HT1080 (cell line): ENCODE data around the gene CEACAM21. TPM values are rescaled to one million over a fixed set of nuclear protein-coding genes. Genes with fewer than 3 reads are reported as not detected.

Source experiments
- DNase-seq: peaks from one replicate; pipeline ENCODE4 v3.0.0-alpha.2; 2015; ENCODE audit warnings: low read depth
- total RNA-seq: library from RNA; depleted of rRNA; stranded (reverse); fragments of >200 nt; shearing (Covaris generic); gene quantifications from 2 replicates; pipeline ENCODE4 v1.2.3, GENCODE V29; 2014

Gene CEACAM21
- total RNA-seq, 1 experiment from 2014 or later: not detected

DNA sequence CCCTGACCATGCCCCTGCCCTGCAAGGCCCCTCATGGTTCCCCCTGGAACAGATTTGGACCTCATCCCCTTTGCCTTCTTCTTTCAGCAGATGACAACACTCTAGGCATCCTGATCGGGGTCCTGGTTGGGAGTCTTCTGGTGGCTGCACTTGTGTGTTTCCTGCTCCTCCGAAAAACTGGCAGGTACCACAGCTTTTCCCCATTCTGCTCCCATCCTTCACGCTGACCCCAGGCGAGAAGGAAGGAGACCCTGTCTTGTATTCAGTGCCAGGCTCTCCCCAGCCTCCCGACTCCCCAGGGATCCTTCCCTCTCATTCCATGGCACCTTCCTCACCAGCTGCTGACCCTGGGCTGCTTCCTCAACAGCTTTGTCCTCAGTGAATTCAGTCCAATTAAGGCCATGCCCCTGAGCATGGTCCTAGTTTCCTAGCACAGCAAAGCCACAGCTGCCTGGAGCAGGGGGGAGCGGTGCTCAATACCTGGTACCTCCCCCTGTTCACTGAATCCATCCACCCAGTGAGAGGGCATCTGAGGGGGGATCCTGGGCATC, 8.4 kb downstream of the CEACAM21 start:
- no peak for DNase-seq

DNA sequence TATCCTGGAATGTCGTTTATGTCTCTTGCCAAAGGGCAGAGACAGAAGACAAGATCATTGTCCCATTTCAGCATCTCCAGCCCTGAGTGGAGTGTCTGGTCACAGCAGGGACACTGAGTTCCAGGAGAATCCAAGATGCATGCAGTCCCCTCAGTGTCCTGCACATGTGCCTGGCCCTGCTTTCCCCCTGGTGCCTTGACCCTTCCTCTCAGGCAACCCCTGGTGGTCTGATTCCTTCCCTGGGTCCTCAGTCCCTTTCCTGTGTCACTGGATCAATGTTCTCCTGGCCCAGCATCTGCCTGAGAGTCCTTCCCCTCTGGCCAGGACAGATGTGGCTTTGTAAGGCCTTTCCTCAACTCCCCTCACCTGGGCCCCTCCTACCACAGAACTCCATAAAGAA, 9.0 kb downstream of the CEACAM21 start:
- DNase-seq: no peak

DNA sequence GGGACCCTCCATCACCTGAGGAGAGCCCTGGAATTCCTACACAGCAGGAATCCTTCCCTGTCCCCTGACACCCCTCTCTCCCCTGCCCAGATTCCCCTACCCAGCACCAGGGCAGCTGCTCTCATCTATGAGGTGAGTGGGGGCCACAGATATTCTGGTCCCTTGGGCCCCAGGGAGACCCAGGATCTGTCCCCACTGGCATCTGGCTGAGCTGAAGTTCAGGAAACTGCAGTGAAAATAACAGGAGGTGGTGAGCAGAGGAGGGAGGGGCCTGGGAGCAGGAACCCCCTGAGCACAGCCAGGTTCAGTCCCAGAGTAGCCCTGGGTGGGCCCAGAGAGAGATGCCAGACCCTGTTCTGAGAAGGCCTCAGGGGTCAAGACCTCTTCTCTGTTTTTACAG, 10.1 kb downstream of the CEACAM21 start:
- no peak for DNase-seq

DNA sequence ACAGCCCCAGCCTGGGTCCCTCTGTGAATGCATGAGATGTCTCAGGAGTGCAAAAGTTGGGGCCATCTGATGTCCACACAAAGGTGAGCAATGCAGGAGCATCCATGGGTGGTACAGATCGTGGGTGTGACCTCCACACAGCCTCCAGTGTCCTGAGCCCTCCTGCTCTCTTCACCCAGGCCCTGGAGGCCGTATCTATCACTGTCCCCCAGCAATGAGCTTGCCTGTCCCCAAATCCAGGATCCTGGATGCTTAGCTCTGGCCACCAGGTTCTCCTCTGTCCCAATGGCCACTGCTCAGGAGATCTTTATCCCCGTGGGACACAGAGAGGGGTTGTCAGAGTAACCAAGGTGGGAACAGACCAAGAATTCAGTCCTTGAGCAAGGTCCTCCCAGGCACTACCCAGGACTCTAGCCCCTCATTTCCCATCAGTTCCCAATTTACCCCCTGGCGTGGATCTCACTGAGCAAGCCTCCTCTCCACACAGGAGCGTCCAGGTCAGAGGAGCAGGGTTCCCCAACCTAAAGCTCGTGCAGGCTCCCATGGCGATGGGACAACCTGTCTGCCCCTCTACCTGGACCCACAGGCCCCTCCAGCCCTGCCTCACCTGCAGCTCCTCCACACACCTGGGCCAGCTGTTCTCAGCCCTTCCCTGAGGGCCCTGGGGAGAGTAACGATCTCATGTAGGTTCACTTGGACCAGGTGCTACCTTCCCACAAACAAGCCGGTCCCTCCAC, 11.3 kb downstream of the CEACAM21 start:
- no peak for DNase-seq

DNA sequence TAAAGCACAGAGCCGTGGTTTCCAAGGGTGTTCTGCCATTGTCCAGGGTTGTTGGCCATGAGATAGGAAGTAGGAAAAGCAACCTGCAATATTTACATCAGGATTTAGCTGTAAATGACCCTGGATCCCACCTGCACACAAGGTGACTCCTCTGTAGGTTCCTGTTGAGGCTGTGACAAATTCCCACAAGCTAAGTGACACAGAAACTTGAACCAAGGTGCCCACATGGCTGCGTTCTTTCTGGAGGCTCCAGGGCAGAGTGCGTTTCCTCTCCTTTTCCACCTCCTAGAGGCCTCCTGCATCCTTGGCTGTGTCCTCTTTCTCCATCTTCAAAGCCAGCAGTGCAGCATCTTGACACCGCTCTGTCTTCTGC, 11.9 kb downstream of the CEACAM21 start:
- DNase-seq: no peak

DNA sequence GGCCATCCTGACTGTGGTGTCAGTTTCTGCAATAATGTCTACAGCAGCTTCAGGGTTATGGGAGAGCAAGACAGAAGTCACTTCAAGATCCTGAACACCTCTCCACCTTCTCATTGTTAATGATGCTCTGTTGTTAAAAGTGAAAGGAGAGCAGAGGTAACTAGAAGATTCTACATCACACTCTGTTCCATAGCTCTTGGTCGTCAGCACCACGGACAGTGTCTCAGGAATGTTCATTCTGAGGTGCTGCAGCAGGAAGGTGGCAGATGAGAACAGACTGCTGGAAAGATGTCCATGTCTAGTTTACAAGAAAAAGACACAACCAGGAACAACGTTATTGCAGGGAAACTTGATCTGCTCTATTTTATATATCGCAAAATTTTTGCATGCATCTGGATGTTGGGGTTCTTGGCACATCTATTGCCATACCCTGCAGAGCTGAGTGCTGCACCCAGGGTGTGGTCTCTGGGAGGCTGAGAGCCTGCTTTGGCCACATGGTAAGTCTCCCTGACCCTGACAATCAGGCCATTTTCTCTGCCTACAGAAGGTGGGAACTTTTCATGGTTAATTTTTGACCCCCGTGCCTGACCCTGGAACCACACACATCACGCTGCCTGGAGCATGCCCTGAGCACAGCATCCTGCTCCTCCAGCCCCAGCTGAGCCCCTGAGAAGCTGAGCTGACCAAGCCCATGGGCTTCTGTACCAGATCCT, 12.7 kb downstream of the CEACAM21 start:
- no peak for DNase-seq

DNA sequence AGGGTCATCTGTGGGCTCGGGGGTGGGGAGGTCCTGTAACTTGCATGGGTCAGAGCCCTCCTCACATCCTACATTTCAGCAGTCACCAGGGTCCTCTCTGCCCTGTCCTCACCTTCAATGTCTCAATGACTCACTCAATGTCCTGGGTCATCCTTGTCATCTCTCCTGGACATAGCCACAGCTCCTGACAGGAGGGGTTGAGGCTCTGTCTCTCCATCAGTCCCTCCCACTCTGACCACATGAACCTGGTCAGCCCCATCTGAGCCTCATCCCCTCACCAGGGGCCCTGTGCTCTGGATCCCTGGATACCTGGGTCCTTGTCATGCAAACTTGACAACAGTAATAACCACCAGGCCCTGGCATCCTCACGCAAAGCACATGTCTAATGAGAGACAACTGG, 13.4 kb downstream of the CEACAM21 start:
- DNase-seq: no peak

DNA sequence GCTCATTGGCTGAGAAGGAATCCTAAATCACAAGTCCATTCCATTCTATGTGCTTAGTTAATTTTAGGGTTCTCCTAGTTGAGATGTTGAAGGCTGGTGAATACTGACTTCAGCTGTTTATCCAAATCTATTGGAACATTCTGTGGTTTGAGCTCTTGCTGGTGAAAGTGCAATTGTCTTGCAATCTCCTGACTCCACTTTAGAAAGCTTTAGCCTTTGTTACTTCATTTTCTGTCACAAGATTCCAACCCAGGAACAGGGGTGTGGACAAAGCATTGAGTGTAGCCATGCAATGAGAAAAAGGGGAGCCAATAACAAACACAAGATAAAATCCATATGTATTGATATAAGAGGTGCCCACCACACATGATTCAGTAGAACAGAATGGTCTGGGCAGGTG, 15.0 kb downstream of the CEACAM21 start:
- no peak for DNase-seq

DNA sequence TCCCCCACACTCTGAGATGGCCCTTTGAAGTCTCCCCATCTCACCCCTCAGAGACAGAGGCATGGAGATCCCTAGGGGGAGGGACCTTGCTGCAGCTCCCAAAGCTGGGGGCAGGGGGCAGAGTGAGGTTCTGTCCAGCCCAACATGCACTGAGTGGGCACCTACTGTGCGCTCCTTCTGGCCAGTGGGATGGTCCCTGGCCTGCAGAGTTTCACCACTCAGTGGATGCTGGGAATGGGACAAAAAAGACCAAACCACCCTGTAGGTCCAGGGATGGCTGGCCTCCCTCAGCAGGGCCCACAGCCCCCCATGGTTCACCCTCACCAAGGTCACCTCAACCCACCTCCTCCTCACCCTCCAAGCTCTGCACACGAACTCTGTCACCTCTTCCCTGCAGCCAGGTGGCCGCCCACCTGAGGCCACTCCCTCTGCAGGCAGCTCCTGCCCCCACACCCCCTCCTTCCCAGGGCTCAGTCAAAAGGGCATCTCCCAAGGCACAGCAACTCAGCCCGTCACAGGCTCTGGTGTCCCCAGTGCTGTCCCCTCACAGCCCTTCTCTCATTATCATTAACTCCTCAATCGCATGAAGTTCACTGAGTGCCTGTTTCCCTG, 16.1 kb downstream of the CEACAM21 start:
- DNase-seq: no peak

DNA sequence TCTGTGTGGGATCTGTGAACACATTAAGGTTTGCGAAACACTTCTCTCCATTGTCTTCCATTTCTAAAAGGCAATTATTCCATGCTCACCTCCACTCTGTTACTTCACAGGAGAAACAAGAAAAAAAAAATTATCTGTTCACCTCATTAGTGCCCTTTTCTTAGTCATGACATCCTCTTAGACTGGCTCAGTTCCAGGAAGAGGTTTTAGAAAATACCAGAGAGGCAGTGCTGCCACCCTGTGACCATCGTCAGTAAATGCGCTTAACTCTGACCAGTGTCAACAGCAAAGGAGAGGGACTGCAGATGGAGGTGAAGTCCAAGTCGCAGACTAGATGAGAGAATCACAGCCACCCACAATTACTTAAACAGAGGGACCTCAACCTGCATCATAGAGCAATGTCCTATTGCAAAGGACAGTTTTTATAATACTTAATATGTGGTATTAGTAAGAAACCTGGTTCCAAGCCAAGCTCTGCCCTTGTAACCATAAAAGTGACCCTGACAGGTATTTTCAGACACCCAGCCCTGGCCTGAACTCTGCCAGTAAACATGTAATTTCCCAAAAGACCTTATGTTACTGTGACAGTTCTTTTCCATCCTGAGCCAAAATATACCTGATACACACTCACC, 19.4 kb downstream of the CEACAM21 start:
- peak; percentile 66 for DNase-seq

DNA sequence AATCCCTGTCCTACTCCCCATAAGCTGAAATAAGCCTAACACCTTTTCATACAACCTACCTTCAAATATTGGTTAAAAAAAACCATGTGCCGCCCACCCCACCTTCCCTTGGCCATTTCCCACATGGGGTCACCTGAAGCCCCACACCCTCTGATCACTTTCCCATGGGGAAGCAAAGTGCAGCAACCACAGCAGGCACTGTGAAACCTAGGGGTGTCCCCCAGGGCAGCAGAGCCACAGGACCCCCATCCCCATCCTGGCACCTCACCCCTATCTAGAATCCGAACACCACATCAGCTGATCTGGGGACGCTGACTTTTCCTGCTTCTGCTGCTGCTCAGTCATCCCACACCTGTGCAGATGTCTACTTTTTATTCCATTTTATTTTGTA, 19.9 kb downstream of the CEACAM21 start:
- no peak for DNase-seq

DNA sequence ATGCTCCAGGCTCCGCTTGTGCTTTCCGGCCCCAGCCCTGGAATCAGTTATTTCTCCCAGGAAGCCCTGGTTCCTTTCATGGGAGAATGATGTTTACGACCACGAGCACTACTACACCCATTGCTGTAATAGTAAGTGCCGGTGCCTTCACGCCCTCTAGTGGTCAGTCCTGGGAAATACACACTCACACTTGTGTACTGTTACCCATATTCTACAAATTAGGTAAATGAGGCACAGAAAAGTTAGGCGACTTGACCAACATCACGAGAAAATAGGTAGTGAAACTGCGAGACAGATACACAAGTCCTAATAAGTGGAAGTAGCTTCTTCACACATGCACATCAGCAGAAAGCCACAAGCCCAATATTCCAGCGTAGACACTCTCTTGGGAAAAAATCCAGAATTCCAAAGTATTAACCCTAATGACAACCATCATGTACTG, 21.7 kb downstream of the CEACAM21 start:
- DNase-seq: peak; percentile 52

DNA sequence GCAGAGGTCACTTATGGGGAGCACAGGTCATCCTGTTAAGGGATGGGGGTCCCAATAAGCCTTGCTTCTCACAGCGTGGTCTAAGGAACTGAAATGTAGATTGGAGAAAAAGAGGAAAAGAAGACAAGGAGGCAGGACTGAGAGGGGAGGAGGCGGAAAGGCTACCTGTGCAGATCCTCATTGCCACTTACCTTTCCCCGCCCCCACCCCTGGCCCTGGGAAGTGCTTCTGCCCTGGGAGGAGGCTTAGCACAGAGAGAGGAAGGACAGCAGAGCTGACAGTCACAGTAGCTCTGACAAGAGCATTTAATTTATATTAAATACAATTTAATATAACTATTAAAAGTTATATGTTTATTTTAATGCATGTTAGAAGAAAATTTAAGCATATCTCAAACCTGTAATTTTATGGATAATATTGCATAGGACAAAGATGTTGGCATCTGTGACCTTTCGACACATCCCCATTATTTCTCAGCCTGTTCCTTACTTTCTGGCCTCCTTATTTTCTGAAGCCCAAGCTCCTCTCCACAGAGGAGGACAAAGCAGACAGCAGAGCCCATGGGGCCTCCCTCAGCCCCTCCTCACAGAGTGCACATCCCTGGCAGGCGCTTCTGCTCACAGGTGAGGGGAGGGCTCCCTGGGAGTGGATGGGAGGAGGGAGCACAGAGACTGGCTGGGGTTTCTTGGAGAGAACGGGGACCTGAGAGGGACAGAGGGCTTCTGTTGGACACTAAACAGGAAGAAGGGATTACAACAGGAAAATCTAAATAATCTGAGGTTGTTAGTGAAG, 23.4 kb downstream of the CEACAM21 start:
- no peak for DNase-seq

DNA sequence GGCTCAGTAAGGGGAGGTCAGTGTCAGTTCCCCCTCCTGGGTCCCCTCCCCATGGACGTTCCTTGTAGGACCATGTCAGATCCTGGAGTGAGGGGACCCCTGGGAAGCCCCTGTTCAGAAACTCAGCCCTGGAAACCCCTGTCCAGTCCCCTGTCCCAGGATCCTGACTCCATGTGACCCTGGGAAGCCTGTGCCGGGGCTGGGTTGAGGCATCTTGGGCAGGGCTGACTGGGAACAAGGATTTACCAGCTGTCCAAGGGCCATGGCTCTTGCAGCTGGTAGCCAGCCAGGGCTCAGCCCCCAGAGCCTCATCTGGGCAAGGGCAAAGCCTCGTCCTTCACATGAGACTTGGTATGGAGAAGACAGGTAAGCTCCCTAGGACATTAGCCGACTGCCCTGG, 25.8 kb downstream of the CEACAM21 start:
- DNase-seq: no peak

DNA sequence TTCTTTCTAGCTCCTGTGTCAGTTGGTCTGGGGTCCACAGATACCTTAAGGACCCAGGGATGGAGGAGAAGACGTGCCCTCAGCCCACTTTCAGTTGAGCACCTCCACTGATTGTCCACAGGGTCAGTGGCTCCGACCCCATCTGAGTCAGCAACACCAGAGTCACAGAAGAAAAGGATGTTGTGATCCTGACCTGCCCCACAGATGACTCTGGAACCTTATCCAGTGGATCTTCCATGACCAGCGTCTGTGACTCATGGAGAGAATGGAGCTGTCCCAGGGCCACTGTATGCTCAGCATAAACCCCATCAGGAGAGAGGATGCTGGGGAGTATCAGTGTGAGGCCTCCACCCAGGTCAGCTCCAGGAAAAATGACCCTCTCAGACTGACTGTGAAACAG, 28.9 kb downstream of the CEACAM21 start:
- no peak for DNase-seq

DNA sequence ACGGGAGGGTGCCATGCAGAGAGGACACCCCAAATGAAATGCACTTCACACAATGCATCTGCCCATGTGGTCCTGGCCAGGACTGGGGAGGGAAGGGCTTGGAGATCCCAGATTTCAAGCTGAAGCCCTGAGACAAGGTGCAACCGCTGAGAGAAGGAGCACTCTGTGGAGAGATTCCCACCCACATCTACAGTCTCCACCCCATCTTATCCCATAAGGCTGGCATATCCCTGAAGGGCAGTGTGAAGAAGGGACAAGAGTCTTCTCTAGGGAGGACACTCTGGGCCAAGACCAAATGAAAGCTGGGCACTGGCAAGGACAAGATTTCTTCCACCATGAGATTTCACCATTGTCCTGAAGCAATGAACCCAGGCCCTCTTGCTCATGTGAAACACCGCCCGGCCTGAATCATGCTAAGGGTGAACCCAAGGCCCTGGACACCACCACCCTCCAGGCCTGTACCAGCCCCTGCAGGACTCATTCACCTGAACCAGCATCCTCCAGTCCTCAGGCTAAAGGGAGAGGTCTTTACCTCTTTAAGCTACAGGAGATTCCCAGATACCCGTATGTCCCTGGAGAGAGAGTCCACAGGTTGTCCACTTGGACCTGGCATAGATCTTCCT, 30.4 kb downstream of the CEACAM21 start:
- DNase-seq: no peak

DNA sequence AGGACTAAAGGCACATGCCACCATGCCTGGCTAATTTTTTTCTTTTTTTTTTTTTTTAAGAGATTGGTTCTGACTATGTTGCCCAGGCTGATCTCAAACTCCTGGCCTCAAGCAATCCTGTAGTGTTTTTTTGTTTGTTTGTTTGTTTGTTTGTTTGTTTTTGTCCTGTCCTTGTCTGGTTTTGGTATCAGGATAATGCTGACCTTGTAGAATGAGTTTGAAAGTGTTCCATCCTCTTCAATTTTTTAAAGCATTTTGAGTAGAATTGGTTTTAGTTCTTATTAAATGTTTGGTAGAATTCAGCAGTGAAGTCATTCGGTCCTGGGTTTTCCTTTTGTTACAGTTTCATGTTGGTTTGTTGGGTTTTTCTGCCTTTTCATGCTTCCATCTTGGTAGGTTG, 31.7 kb downstream of the CEACAM21 start:
- no peak for DNase-seq

DNA sequence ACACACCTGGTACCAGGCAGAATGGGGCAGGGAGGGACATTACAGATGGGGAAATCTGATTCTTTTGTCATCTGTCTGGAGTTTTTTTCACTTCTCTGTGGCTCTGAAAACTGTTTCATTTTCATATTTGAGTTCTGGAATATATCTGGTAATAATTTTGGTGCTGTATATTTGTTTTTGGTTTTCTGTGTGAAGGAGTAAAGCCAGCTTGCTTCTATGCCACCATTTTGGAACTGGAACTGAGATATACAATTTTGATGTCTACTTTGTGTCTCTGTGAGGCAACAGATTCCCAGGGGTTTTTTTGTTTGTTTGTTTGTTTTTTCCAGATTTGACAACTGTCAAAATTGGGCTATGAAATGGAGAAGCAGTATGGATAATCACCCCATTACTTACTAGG, 34.8 kb downstream of the CEACAM21 start:
- no peak for DNase-seq

DNA sequence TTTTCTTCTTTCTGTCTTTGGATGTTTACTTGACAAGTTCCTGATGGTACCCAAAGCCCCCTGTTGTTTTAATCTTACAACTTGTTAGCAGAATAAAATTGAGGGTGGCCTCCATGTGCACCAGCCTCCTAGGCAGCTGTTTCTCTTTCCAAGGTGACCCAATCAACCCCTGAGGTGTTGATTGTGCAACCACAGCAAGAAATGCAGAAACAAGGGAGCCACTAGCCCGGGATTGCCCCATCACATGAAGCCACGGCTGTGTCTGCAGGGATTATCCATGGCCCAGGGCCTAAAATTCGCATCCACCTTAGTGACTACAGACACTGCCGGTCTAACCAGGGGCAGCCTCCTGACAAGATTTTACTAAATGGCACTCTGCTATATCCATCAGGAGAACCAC, 36.5 kb downstream of the CEACAM21 start:
- no peak for DNase-seq

DNA sequence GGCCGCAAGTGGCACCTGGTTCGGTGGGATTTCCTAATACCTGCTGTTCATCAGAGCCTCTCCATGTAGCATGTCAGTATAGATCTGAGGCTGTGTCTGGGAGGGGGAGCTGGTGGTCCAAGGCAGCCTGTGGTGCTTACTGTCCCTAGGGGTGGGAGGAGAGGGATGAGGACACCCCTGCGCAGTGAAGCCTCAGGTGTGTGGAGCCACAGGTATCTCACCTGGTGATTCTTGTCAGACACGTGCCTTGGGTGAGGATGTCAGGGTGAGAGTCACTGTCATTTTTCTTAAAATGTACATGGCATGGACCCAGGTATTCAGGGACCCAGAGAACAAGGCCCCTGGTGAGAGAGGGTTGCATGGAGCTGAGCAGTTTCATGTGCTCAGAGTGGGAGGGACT, 39.2 kb downstream of the CEACAM21 start:
- DNase-seq: no peak
